HG03064 (cell line): ENCODE measurements around the gene PLEKHO1.
"Not testable (repeated sequence)": the region's sequence is repeated elsewhere in the genome, so short reads cannot be mapped to it uniquely, and the experiment has no call there.

ENCODE experiments used
- ATAC-seq: cut with Tn5 transposase; IDR thresholded peaks from one replicate; pipeline ENCODE4 v1.9.1; 2021; ENCODE audit warnings: low read depth; ENCODE audit not compliant: unreplicated experiment

Gene PLEKHO1

GRCh38 chr1:150168960-150169601 lies 19.4 kb downstream of the PLEKHO1 start:
- no peak for ATAC-seq

- ATAC-seq: no peak
Observed at GRCh38 chr1:150171801-150172200, 22.1 kb downstream of the PLEKHO1 start.

GRCh38 chr1:150173141-150173585 lies 23.4 kb downstream of the PLEKHO1 start:
- ATAC-seq: no peak

- ATAC-seq: no peak
Observed at GRCh38 chr1:150176593-150176992, 26.9 kb downstream of the PLEKHO1 start.

GRCh38 chr1:150178548-150178947 lies 28.8 kb downstream of the PLEKHO1 start:
- no peak for ATAC-seq

GRCh38 chr1:150179867-150180266 lies 30.2 kb downstream of the PLEKHO1 start:
- no peak for ATAC-seq

- no peak for ATAC-seq
Observed at GRCh38 chr1:150180474-150180873, 30.8 kb downstream of the PLEKHO1 start.

- ATAC-seq: no peak
Observed at GRCh38 chr1:150182247-150182646, 32.5 kb downstream of the PLEKHO1 start.

GRCh38 chr1:150183061-150183460 lies 33.3 kb downstream of the PLEKHO1 start:
- ATAC-seq: no peak

- ATAC-seq: no peak
Observed at GRCh38 chr1:150185481-150185880, 35.8 kb downstream of the PLEKHO1 start.

- not testable (repeated sequence) for ATAC-seq
Observed at GRCh38 chr1:150186438-150186788, 36.7 kb downstream of the PLEKHO1 start.

GRCh38 chr1:150186789-150187559 lies 37.3 kb downstream of the PLEKHO1 start:
- ATAC-seq: no peak

GRCh38 chr1:150187560-150187931 lies 37.8 kb downstream of the PLEKHO1 start:
- no peak for ATAC-seq

GRCh38 chr1:150192012-150192411 lies 42.3 kb downstream of the PLEKHO1 start:
- ATAC-seq: no peak

GRCh38 chr1:150194381-150195031 lies 44.8 kb downstream of the PLEKHO1 start:
- no peak for ATAC-seq

GRCh38 chr1:150196417-150196816 lies 46.7 kb downstream of the PLEKHO1 start:
- no peak for ATAC-seq

GRCh38 chr1:150207281-150207971 lies 57.7 kb downstream of the PLEKHO1 start:
- ATAC-seq: no peak

- not testable (repeated sequence) for ATAC-seq
Observed at GRCh38 chr1:150208460-150208859, 58.7 kb downstream of the PLEKHO1 start.
